ENCODE data around the gene FUOM. TPM values are rescaled to one million over a fixed set of nuclear protein-coding genes. Genes with fewer than 3 reads are reported as not detected.

Gene FUOM
- total RNA-seq, 1 donor from 2014 or later: 75.5 TPM

DNA sequence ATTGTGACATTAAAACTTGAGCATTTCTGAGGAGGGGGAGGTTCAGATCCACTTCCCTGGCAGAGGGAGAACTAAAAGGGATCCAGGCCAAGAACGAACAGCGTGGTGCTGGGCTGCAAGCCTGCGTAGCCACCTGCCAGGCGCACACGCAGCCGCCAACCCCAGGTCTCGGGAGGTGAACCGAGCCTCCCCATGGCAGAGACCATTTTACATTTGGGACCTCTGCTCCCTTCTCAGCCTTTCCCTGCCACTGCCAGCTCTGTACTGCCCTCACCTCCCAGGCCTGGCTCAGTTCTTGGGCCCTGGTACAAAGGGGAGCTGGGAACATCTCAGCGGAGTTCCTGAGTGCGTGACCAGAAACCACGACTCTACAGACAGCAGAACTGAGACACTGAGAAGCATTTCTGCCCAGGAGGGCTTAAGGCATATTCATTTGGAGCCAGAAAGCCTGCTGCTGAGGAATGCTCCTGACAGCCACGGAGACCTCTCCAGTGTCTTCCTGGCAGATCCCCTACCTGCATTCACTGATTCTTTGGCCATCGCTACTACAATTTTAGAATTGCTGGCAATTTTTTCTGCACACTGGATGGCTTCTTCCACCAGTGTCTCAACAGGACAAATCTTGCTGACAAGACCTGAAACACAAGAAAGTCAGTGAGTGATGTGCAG is 7.8 kb upstream of the FUOM start:
- TF ChIP-seq CTCF (conservative IDR thresholded peaks at IDR 0.05; ENCODE audit: low read depth, low read length): no peak
- DNase-seq (ENCODE audit: low read depth): no peak
- H3K4me3 ChIP-seq (ENCODE audit: low read depth, low read length): no peak overlapping the region

GRCh38 chr10:133364645-133365431 is 7.0 kb upstream of the FUOM start:
- no peak for DNase-seq (ENCODE audit: low read depth)
- no peak overlapping the region for H3K4me3 ChIP-seq (ENCODE audit: low read depth, low read length)
- no peak for TF ChIP-seq CTCF (conservative IDR thresholded peaks at IDR 0.05; ENCODE audit: low read depth, low read length)

DNA sequence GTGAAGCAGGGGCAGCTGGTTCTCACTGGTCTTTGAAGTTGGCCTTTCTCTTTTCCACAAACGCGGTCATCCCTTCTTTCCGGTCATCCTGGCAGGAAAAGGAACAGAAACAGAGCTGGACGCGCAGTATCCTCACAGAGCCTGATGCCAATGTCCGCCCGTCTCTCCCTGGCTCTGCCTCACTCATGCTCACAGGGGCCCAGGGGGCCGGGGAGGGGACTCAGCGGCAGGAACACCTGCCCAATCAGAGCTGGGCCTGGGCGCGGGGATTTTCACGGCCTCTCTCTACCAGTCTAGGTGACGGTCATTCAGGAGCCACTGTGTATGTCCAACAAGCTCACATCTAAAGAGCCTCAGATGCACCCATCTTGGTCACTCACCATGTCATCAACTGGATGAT is 5.0 kb upstream of the FUOM start:
- no peak for TF ChIP-seq CTCF (conservative IDR thresholded peaks at IDR 0.05; ENCODE audit: low read depth, low read length)
- DNase-seq (ENCODE audit: low read depth): no peak
- no peak overlapping the region for H3K4me3 ChIP-seq (ENCODE audit: low read depth, low read length)

GRCh38 chr10:133361773-133362441 is 4.1 kb upstream of the FUOM start:
- DNase-seq (ENCODE audit: low read depth): no peak
- TF ChIP-seq CTCF (conservative IDR thresholded peaks at IDR 0.05; ENCODE audit: low read depth, low read length): no peak

DNA sequence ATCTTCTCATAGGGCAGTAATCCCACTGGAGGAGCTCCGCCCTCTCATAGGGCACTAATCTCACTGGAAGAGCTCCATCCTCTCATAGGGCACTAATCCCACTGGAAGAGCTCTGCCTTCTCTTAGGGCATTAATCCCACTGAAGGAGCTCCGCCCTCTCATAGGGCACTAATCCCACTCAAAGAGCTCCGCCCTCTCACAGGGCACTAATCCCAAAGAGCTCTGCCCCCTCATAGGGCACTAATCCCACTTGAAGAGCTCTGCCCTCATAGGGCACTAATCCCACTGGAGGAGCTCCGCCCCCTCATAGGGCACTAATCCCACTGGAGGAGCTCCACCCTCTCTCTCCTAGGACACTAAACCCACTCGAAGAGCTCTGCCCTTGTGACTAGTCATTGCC is 3.4 kb upstream of the FUOM start:
- no peak overlapping the region for H3K4me3 ChIP-seq (ENCODE audit: low read depth, low read length)
- DNase-seq (ENCODE audit: low read depth): no peak
- TF ChIP-seq CTCF (conservative IDR thresholded peaks at IDR 0.05; ENCODE audit: low read depth, low read length): no peak

More at GRCh38 chr10:133361773-133362441, 4.1 kb upstream of the FUOM start:
- H3K4me3 ChIP-seq (ENCODE audit: low read depth, low read length): no peak overlapping the region

- DNase-seq (ENCODE audit: low read depth): no peak
- H3K4me3 ChIP-seq (ENCODE audit: low read depth, low read length): no peak overlapping the region
- no peak for TF ChIP-seq CTCF (conservative IDR thresholded peaks at IDR 0.05; ENCODE audit: low read depth, low read length)
Measured at GRCh38 chr10:133359972-133360610, 2.3 kb upstream of the FUOM start.

All from epithelial cell of proximal tubule (primary cell).